GM21619 (cell line): Measurements from ENCODE around the gene RIN2.
"Not testable (repeated sequence)": the region's sequence is repeated elsewhere in the genome, so short reads cannot be mapped to it uniquely, and the experiment has no call there.

Experiments
- ATAC-seq: cut with Tn5 transposase; IDR thresholded peaks from one replicate; pipeline ENCODE4 v1.9.1; 2021; ENCODE audit not compliant: unreplicated experiment

Gene RIN2

GRCh38 chr20:19738951-19739350 is 19.1 kb upstream of the RIN2 start:
- no peak for ATAC-seq

DNA sequence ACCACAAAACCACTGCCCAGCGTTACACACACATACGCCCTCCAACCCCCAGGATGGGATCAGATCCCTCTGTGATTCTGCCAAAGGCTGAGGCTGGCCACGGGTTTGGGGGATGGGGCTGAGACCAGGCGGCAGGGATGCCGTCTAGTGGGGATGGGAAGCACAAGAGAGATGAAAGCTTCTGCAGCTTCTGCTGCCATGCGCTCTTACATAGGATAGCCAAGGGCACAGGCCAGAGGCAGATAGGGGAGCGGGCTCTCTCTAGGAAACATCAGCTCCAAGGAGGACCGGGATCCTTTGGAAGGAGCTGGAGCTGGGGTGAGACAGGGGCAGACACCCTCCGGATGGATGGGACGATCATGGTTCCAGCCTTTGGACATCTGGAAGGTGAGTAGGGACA is 18.7 kb upstream of the RIN2 start:
- ATAC-seq: no peak

DNA sequence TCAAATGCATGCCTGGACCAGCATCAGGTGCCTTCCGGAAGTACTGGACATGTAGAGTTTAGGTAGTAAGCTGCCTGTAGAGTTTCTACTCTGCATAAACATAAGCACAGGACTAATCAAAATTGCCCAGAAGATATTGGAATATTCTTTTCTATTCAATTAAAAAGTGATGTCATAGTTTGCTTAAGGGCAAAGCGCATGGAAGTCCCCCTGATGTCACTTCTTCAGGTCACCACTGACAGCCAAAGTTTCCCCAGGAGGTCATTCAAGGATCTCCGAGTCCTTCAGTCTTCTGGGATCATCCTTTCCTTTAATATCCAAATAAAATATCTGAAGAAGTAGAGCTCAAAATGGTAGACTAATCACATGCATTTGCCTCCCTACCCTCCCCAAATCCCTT is 17.5 kb upstream of the RIN2 start:
- ATAC-seq: no peak

- ATAC-seq: no peak
Observed at GRCh38 chr20:19741924-19742323, 16.1 kb upstream of the RIN2 start.

- ATAC-seq: no peak
Observed at GRCh38 chr20:19742974-19743639, 15.0 kb upstream of the RIN2 start.

DNA sequence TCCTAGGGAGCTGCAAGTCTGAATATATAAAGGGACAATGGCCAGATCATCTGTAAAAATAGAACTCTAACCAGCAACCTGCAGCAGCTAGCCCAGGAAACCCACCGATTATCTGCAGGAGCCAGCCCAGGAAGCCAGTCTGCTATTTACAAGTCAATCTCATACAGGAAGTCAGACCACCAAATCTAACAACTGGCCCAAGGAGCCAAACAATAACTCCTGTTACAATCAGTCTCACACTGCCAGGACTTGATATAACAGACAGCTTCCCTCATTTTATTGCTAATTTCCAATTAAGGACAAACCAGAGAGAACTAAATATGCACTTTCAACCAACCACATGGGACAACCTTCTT is 14.4 kb upstream of the RIN2 start:
- ATAC-seq: no peak

DNA sequence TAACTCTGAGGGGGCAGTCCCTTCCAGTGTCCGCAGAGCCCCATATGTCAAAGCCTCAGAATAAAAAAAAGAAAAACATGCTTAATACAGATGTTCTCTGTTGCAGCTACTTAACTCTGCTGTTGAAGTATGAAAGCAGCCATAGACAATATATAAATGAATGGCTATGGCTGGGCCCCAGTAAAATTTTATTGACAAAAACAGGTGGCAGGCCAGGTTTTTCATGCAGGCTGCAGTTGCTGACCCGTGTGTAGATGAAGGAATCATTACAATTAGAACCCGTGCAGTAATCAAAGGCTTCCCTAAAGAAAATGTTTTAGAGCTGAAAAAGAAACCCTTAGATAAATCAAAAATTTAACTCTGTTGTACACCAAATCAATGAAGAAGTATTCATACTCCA is 13.0 kb upstream of the RIN2 start:
- no peak for ATAC-seq

GRCh38 chr20:19745584-19745983 is 12.5 kb upstream of the RIN2 start:
- no peak for ATAC-seq

- ATAC-seq: no peak
Observed at GRCh38 chr20:19746396-19746795, 11.7 kb upstream of the RIN2 start.

GRCh38 chr20:19747903-19748302 is 10.2 kb upstream of the RIN2 start:
- no peak for ATAC-seq

DNA sequence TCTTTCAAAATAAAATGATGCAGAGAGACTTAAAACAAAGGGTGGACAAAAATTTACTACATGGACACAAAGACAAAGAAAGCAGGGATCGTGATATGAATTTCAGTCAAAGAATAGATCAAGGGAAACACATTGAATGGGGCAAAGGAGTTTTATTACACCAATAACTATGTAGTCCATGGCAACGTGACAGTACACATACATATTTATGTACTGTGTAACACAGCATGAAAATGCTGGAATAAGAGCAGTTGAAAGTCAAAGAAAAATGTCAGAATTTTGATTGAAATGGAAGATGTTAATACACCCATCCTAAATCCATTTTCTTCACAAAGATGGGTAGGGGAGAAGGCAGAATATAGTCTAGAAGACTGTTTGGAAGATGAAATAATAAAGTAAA is 9.4 kb upstream of the RIN2 start:
- ATAC-seq: no peak

DNA sequence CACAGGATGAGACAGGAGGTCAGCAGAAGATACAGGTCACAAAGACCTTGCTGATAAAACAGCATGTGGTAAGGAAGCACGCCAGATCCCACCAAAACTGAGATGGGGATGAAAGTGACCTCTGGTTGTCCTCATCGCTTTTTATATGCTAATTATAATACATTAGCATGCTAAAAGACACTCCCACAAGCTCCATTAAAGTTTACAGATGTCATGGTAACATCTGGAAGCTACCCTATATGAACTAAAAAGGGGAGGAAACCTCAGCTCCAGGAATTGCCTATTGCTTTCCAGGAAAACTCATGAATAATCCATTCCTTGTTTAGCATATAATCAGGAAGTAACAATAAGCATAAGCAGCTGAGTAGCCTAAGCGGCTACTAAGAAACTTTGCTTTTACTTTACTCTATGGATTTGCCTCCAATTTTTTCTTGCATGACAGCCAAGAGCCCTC is 8.4 kb upstream of the RIN2 start:
- no peak for ATAC-seq

- no peak for ATAC-seq
Observed at GRCh38 chr20:19750101-19750606, 7.9 kb upstream of the RIN2 start.

- no peak for ATAC-seq
Observed at GRCh38 chr20:19750907-19751636, 7.0 kb upstream of the RIN2 start.

DNA sequence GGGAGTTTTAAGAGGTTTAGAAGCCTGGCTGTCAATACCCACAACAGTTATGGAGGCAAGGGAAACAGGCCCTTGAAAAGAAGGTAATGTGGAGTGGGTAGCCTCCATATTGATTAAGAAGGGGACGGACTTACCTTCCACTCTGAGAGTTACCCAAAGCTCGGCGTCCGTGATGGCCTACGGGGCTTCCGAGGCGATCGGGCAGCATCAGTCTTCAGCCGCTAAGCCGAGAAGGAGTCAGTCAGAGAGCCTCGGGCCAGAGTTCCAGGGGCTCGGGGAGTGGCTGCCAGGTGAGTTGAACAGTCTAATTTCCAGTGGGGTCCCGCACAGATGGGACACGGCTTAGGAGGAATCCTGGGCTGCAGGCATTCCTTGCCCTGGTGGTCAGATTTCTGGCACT is 3.9 kb upstream of the RIN2 start:
- not testable (repeated sequence) for ATAC-seq

DNA sequence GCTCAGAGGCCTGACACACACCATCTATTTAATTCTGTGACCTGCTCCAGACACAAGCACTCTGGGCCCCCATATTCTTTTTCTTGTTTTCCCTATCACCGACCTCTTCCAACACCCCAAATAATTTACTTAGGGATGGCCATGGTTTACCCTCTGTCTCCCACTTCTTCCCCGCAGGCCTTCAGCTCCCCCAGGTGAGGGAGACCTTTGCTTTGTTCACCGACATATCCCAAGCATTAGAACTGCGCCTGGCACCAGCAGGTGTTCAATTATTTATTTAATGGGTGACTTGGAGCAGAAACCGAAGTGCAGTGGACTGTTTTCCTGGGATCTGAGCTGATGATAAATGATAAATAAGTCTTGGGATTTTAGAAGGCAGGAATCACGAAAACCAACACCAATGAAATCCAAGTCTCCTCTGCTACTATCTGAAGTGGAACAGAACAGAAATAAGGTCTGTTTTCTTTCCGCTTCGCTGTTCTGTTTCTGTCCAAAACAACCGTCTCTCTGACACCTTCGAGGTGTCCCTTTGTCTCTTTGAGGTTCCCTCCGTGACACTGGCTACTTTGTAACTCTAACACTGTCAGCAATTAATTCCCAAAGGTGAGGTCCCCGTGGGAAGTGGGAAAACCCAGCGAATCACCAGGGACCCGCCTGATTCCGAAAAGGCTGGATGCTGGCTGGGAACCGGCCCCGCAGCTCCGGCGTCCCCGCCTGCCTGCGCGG is 1.1 kb upstream of the RIN2 start:
- ATAC-seq: no peak

DNA sequence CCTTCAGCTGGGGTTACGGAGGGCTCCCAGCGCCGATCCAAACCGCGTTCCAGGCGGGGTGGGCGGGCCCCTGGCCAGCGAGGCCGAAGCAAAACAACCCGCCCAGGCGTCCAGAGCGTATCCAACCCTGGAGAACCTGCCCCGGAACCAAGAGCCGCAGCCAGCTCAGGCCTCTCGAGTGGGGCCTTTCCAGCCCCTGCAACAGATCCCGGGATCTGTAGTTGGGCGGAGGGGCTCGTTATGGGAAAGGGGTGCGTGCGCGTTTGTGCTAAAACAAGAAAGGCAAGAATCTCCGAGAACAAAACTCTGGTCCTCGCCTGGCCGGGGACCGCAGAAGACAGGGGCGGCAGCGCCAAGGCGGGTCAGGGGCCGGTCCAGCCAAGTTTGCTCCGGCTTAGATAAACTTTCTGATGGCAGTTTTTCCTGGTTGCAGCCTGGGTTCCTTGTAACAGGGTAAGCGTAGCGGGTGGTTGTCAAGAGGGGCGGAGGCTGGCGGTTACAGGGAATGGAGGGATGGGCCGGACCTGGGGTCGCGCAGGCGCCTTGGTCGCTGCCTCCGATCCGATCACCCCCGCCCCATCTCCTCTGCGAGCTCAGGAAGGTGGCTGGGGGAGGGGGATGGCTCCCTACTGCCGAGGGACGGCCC is 448 bp upstream of the RIN2 start:
- no peak for ATAC-seq

- ATAC-seq: no peak
Observed at GRCh38 chr20:19758501-19759331, 658 bp downstream of the RIN2 start.

GRCh38 chr20:19760371-19760721 is 2.3 kb downstream of the RIN2 start:
- ATAC-seq: no peak

- ATAC-seq: no peak
Observed at GRCh38 chr20:19761326-19761725, 3.3 kb downstream of the RIN2 start.

DNA sequence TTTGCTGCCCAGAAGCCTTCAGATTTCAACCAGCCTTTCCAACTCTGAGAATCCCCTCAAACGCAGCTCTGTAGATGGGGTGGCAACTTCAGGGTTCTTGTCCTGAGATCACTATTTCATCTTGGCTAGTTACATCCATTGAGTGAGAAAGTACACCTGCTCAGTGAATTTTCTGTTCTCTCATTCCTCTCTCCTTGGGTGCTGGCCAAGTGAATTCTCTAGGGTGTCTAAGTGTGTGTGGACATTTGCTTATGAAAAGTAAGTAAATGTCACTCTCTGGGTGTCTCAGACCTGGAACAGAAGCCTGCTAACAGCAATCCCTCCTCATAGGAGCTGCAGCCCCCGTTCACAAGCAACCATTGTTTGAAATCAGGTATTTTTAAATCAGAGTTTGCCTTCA is 3.8 kb downstream of the RIN2 start:
- ATAC-seq: no peak
